Measurements from ENCODE around the gene MAPK1. TPM values are rescaled to one million over a fixed set of nuclear protein-coding genes. Genes with fewer than 3 reads are reported as not detected.

MAPK1 gene
- total RNA-seq, 1 donor from 2014 or later, result 148 TPM

- H3K27ac ChIP-seq (ENCODE audit: low read depth, low read length), result peak overlapping the region; percentile 83
- no peaks in the 10 kb centered on the region for H3K9me3 ChIP-seq (ENCODE audit: insufficient read depth, low read depth, low read length)
- peaks cover 60% of the 10 kb centered on the region for H4K20me1 ChIP-seq (ENCODE audit: insufficient read depth, low read length)
- no peaks in the 10 kb centered on the region for H3K27me3 ChIP-seq (ENCODE audit: insufficient read depth, low read length)
- H3K4me3 Mint-ChIP-seq (ENCODE audit: unreplicated experiment), result peak overlapping the region; percentile 58
- no peak overlapping the region for H2AFZ ChIP-seq (ENCODE audit: low read depth, low read length)
- H3K4me3 ChIP-seq (ENCODE audit: insufficient read depth, low read depth, low read length), result no peak overlapping the region
- DNase-seq (ENCODE audit: low read depth) (no peak), FAIRE-seq (no peak)
- H3K4me1 ChIP-seq (ENCODE audit: insufficient read depth, low read length), result peaks cover 17% of the 10 kb centered on the region
- no peaks in the 10 kb centered on the region for H3K36me3 Mint-ChIP-seq (ENCODE audit: low read depth, unreplicated experiment)
- no peaks in the 10 kb centered on the region for H3K9me3 Mint-ChIP-seq (ENCODE audit: unreplicated experiment)
- H3K4me1 Mint-ChIP-seq (ENCODE audit: low read depth, unreplicated experiment), result peaks cover 24% of the 10 kb centered on the region
- H3K27me3 Mint-ChIP-seq (ENCODE audit: low read depth, unreplicated experiment), result no peaks in the 10 kb centered on the region
- H3K27ac Mint-ChIP-seq (ENCODE audit: unreplicated experiment), result peak overlapping the region; percentile 80
- H3K36me3 ChIP-seq (ENCODE audit: insufficient read depth, low read length), result no peaks in the 10 kb centered on the region
- no peak for TF ChIP-seq CTCF (IDR thresholded peaks at IDR 0.05; ENCODE audit: insufficient read depth, low read depth, low read length)
- no peak for TF ChIP-seq EZH2 (IDR thresholded peaks at IDR 0.05; ENCODE audit: insufficient read depth, low read length)
- peak overlapping the region; percentile 6 for H3K9ac ChIP-seq (ENCODE audit: low read length)
- H3K4me2 ChIP-seq (ENCODE audit: low read length), result peak overlapping the region; percentile 74
- peaks cover 91% of the 10 kb centered on the region for H3K79me2 ChIP-seq (ENCODE audit: insufficient read depth, low read length)
Measured at GRCh38 chr22:21816472-21816786, 51.0 kb downstream of the MAPK1 start.

GRCh38 chr22:21815958-21816357, 51.5 kb downstream of the MAPK1 start:
- peak overlapping the region; percentile 83 for H3K27ac ChIP-seq (ENCODE audit: low read depth, low read length)
- no peaks in the 10 kb centered on the region for H3K9me3 ChIP-seq (ENCODE audit: insufficient read depth, low read depth, low read length)
- DNase-seq (ENCODE audit: low read depth), result no peak
- H3K4me2 ChIP-seq (ENCODE audit: low read length), result peak overlapping the region; percentile 74
- peak overlapping the region; percentile 6 for H3K9ac ChIP-seq (ENCODE audit: low read length)
- Mint-ChIP-seq H3K4me1 (ENCODE audit: low read depth, unreplicated experiment) (peaks cover 24% of the 10 kb centered on the region), H3K27ac (ENCODE audit: unreplicated experiment) (peak overlapping the region; percentile 80), H3K9me3 (ENCODE audit: unreplicated experiment) (no peaks in the 10 kb centered on the region), H3K27me3 (ENCODE audit: low read depth, unreplicated experiment) (no peaks in the 10 kb centered on the region), H3K4me3 (ENCODE audit: unreplicated experiment) (peak overlapping the region; percentile 9), H3K36me3 (ENCODE audit: low read depth, unreplicated experiment) (no peaks in the 10 kb centered on the region)
- TF ChIP-seq EZH2 (IDR thresholded peaks at IDR 0.05; ENCODE audit: insufficient read depth, low read length) (no peak), CTCF (IDR thresholded peaks at IDR 0.05; ENCODE audit: insufficient read depth, low read depth, low read length) (no peak)
- no peak for FAIRE-seq
- H2AFZ ChIP-seq (ENCODE audit: low read depth, low read length), result no peak overlapping the region
- peaks cover 90% of the 10 kb centered on the region for H3K79me2 ChIP-seq (ENCODE audit: insufficient read depth, low read length)
- no peak overlapping the region for H3K4me3 ChIP-seq (ENCODE audit: insufficient read depth, low read depth, low read length)
- H3K36me3 ChIP-seq (ENCODE audit: insufficient read depth, low read length), result no peaks in the 10 kb centered on the region
- H3K27me3 ChIP-seq (ENCODE audit: insufficient read depth, low read length), result no peaks in the 10 kb centered on the region
- H3K4me1 ChIP-seq (ENCODE audit: insufficient read depth, low read length), result peaks cover 18% of the 10 kb centered on the region
- H4K20me1 ChIP-seq (ENCODE audit: insufficient read depth, low read length), result peaks cover 60% of the 10 kb centered on the region

- H3K9me3 Mint-ChIP-seq (ENCODE audit: unreplicated experiment), result no peaks in the 10 kb centered on the region
- Histone ChIP-seq H3K9ac (ENCODE audit: low read length) (no peak overlapping the region), H3K4me2 (ENCODE audit: low read length) (no peak overlapping the region), H2AFZ (ENCODE audit: low read depth, low read length) (no peak overlapping the region), H3K4me3 (ENCODE audit: insufficient read depth, low read depth, low read length) (no peak overlapping the region), H3K27ac (ENCODE audit: low read depth, low read length) (no peak overlapping the region), H3K4me1 (ENCODE audit: insufficient read depth, low read length) (peaks cover 22% of the 10 kb centered on the region), H3K9me3 (ENCODE audit: insufficient read depth, low read depth, low read length) (no peaks in the 10 kb centered on the region), H3K27me3 (ENCODE audit: insufficient read depth, low read length) (no peaks in the 10 kb centered on the region), H4K20me1 (ENCODE audit: insufficient read depth, low read length) (peaks cover 62% of the 10 kb centered on the region), H3K36me3 (ENCODE audit: insufficient read depth, low read length) (no peaks in the 10 kb centered on the region), H3K79me2 (ENCODE audit: insufficient read depth, low read length) (peaks cover 92% of the 10 kb centered on the region)
- peaks cover 24% of the 10 kb centered on the region for H3K4me1 Mint-ChIP-seq (ENCODE audit: low read depth, unreplicated experiment)
- no peaks in the 10 kb centered on the region for H3K27me3 Mint-ChIP-seq (ENCODE audit: low read depth, unreplicated experiment)
- FAIRE-seq (no peak), DNase-seq (ENCODE audit: low read depth) (no peak)
- no peak overlapping the region for H3K4me3 Mint-ChIP-seq (ENCODE audit: unreplicated experiment)
- no peaks in the 10 kb centered on the region for H3K36me3 Mint-ChIP-seq (ENCODE audit: low read depth, unreplicated experiment)
- H3K27ac Mint-ChIP-seq (ENCODE audit: unreplicated experiment), result peak overlapping the region; percentile 41
- TF ChIP-seq EZH2 (IDR thresholded peaks at IDR 0.05; ENCODE audit: insufficient read depth, low read length) (no peak), CTCF (IDR thresholded peaks at IDR 0.05; ENCODE audit: insufficient read depth, low read depth, low read length) (no peak)
Measured at GRCh38 chr22:21815357-21815756, 52.1 kb downstream of the MAPK1 start.
